Measurements from ENCODE around the gene CYS1.
"Not testable (repeated sequence)": the region's sequence is repeated elsewhere in the genome, so short reads cannot be mapped to it uniquely, and the experiment has no call there.

The CYS1 gene

DNA sequence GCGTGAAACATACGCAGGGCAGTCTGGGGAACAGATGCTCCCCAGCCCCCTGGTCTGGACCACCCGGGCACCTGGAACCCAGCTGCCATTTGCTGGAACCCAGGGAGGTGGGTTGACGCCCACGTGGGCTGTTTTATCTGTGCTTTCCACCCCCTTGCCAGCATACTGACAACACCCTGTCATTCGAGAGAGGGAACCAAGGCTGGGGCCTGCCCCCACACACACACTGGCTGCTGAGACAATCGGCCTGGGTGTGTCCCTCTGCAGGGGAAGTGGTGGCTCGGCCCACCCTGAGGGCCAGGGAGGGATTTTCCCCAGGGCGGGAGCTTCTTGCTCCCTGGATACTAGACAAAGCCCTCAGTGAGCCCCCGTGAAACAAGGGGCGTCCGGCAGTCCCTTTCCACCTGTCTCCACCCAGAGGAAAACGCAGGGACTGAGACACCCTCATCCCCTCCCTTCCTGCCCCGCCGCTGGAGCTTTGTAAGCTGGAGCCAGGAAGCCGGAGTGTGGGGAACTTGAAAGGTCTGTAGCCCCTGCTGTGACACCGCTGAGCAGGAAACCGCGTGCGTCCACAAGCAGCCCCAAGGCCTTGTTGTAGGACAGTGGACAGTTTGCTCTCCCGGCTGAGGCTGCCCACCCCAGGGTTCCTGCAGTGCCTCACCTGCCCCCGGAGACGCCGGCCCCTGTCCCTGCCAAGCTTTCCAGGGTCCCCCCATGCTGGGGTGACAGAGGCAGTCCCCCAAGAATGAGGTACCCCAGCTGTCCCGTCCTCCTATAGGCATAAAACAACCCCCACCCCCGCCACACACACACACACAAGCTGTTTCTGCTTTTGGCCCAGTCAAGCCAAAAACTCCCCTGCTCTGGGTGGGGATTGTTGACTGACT lies 51.0 kb downstream of the CYS1 start:
- DNase-seq = peak; percentile 74

DNA sequence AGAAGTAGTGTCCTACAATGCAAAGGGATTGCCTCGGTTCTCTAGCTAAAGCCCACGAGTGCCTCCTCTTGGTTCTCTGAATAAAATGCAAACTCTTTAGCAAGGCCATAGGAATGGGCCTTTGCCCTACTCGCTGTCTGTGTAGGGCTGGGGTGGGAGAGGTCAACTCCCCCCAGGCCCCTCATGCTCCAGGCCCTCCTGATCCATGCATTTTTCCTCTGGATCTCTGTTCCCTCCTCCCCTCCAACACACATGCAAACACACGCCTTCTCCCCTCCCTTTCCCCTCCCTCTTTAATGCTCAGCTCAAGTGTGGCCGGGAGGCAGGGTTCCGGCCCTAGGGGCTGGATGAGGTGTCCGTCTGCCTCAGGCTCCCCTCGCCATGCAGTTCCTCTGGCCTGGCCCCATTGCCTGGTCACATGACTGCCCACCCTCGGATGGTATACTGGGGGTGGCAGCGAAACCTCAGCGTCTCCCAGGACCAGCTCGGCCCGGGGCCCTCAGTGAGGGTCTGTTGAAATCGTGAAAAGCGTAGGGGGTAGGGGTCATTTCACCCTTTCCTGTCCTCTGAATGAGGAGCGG lies 51.7 kb downstream of the CYS1 start:
- no peak for DNase-seq

DNA sequence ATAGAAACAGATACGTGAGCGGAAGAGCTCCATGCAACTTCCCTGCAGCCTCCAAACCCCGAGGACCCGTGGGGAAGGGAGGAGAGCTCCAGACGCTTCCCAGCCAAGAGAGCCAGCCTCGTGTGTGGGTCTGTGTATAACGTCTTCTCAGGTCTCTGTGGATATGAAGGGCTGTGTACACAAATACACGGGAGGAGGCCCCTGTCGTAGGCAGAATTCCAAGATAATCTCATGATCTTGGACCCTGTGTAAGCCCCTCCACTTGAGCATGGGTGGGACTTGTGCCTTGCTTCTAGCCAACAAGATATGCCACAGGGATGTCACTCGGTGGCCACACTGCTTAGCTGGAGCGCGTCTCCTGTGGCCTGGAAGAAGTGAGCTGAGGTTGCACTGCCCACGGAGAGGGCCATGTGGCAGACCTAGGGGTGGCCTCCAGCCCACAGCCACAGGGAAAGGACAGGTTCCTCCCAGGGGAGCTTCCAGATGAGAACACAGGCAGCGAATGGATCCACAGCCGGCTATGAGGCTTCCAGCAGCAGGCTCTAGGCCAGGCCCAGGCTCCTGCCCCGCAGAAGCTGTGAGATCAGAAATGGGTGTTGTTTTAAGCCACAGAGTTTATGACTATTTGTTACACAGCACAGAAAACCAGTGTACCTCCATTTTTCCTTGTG lies 52.4 kb downstream of the CYS1 start:
- no peak for DNase-seq

DNA sequence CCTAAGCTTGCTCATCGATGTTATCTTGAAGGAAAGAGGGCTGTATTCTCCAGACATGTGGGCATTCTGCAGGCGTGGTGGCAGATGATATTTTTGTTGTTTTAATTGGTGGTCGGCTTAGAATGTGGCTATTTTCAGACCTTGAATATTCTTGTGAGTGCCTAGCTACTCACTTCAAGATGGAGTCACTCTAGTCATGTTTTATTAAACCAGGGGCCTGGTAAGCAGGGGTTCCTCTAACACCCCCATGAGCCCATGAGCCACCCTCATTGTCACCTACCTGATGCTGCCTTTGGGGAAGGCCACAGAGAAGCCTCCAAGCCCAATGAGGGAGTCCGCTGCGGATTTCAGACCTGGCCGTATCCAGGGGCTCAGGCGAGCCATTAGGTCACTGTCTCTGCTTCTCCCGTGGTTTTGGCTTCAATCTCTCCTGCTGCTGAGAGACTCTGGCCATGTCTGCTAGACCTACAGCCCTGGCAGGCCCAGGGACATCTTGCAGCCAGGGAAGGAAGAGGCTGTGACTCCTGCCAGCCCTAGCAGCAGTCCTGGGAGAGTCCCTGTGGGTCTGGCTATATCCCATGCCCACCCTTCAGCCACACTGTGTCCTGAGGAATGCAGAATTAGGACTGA lies 53.2 kb downstream of the CYS1 start:
- DNase-seq = no peak

DNA sequence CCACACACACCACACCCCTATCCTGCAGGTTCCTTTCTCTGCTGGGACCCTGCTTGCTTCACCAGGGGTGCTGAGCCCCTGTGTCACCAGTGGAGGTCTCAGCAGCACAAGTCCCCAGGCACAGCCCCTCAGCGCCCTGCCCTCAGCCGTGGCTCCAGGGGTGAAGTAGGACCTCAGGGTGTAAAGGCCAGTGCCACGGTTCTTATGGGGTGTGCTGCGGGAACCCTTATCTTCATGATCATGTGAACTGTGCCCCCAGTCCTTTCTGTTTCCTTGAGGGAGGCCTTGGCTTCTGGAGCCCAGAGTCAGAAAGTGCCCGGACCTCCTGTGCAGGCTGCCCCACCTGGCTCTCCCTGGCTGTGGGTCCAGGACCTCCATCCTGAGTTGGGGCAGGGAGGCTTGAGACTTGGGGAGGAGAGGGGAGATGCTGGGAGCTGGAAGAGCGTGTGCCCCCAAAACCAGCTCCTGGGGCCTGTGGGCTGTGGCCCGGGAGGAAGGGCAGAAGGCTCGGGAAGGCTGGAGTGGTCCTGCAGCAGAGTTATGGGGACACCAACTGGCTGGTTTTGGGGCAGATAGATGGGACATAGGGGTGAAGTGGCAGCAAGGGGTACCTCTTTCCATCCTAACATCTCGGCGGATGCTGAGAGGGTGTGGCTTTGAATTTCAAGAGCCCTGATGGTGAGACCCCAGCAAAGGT lies 57.1 kb downstream of the CYS1 start:
- DNase-seq = no peak

DNA sequence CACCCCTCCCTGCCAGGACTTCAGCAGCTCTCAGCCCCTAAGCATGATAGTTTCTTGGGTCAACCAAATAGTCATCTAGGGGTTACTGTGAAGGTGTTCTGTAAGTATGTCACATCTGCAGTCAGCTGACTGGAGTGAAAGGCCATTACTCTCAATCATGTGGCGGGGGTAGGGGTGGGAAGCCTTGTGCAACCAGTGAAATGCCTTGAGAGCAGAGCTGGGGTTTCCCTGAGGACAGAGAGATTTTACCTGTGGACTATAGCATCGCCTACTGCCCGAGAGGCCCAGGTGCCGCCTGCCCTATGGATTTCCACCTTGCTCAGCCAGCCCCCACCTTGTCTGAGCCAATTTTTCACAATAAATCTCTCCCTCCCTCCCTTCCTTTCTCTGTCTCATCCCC lies 57.8 kb downstream of the CYS1 start:
- no peak for DNase-seq

DNA sequence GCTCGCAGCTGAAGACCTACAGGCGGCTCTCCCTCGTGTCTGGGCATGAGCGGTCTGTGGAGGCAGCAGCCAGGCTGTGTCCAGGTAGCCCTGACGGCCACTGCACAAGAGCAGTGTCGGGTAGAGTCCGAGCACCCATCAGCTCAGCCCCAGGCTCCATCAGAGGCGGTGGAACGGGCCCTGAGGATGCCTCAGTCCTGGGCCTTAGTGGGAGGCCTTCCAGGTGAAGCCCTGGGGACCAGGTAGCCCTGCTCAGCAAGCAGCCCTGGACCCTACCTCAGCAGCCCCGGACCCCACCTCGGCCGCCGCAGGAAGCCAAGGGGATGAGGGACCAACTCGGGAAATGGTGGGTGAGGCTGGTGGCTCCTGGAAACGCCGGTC lies 58.2 kb downstream of the CYS1 start:
- no peak for DNase-seq

DNA sequence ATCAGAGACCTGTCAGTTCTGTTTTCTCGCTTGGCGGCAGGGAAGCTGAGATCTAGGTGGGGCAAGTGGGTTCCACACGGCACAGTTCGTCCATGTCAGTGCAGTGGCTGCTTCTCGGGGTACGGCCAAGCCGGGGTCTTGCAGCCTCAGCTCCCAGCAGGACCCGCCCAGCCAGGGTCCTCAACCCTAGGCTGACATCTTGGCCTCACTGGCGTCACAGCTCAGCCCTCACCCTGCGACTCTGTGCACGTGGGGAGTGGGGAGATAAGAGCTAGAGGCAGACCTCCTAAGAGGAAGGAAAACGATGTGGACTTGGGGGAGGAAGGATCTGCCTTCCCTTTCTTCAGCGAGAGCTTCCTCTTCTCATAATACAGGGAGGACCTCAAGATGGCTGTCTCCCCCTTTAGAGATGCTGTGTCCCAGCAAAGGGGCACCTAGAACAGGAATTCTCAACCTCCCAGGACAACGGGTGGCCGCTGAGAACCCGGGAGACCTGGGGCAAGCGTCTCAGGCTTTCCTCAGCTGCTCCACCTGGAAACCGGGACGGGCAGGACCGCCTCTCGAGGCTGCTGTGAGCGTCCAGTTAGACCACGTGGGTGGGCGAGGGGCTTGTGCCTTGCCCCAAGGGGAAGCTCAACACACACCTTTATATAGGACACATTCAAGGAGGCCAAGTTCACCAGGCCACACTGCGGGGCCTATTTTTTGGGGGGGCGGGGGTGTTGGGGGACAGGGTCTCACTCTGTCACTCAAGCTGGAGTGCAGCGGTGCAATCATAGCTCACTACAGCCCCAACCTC lies 60.4 kb downstream of the CYS1 start:
- no peak for DNase-seq

DNA sequence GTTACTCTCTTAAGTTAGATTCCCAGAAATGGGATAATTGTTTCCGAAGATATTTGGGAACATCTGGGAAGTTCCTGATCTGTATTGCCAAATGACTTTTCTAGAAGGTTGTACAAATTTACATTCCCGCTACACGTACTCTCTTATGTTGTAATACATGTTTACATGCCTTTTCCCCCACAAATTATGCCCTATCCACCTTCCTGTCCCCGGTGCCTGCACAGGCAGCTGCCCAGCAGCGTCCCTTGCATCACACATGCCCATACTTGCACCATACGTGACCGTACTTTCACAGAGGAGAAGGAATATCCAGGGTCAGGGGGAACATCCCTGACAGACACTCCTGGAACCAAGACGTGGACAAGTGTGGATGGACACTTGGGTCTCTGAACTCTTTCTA lies 61.0 kb downstream of the CYS1 start:
- DNase-seq = no peak

DNA sequence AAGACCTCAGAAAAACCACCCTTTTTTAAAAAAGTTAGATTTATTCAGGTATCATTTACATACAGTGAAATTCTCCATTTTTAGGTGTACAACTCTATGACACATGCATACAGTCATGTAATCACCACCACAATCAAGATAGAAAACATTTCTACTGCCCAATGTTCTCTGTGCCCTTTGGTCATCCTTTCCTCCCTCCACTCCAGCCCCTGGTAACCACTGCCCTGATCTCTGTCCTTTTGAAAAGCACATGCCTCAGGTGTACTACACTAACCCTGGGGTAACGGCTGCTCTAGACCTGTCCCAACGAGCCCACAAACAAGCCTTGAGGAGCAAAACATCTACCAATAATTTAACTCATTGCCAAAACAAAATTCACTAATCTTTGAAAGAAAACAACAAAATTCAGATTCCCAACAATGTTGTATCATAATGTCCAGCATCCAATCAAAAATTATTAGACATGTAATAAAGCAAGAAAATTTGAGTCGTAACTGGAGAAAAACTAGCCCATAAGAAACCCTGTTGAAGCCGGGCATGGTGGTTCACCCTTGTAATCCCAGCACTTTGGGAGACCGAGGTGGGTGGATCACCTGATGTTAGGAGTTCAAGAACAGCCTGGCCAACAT lies 62.8 kb downstream of the CYS1 start:
- DNase-seq = no peak

DNA sequence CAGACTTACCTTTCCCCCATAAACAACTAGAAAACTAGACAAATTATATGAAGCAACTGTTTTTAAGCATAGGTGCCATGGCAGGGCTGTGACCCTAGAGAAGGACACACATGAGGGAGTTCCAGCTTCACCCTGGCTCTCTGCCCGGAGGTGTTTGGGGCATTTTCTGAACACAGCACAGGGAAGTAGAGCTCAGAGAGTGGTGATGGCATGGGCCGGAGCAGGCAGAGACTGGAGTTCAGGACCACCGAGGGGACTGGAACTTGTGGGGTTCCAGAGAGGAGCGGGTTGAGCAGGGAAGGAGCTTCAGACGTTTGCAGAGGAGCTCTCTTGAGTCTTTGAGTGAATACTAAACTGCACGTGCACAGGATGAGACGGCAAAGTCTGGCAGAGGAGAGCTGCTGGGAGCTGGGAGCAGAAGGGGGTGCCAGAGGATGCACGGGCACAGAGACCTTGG lies 63.4 kb downstream of the CYS1 start:
- DNase-seq = no peak

DNA sequence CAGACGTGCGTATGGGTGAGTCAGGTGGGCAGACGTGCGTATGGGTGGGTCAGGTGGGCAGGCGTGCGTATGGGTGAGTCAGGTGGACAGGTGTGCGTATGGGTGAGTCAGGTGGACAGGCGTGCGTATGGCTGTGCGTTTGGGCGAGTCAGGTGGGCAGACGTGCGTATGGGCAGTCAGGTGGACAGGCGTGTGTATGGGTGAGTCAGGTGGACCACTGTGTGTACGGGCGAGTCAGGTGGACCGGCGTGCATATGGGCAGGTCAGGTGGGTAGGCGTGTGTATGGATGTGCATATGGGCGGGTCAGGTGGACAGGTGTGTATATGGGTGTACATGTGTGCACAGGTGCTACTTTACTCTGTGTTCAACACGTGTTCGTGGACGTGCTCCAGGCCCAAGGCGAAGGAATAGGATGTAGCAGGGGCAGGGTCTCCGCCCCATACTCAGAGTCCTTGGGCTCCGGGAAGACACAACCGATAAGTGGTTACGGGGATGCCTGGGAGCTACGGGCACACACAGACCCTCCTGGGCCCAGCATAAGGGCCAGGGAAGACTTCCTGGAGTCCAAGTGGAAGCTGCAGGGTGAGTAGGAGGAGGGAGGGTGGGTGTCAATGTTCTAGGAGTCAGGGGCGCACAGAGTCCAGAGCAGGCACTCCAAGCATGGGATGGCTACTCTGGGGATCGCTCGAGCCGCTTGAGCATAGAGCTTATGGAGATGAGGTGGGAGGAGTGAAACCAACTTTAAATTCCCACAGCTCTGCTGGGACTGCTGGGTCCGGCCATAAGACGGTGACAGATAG lies 64.0 kb downstream of the CYS1 start:
- no peak for DNase-seq

DNA sequence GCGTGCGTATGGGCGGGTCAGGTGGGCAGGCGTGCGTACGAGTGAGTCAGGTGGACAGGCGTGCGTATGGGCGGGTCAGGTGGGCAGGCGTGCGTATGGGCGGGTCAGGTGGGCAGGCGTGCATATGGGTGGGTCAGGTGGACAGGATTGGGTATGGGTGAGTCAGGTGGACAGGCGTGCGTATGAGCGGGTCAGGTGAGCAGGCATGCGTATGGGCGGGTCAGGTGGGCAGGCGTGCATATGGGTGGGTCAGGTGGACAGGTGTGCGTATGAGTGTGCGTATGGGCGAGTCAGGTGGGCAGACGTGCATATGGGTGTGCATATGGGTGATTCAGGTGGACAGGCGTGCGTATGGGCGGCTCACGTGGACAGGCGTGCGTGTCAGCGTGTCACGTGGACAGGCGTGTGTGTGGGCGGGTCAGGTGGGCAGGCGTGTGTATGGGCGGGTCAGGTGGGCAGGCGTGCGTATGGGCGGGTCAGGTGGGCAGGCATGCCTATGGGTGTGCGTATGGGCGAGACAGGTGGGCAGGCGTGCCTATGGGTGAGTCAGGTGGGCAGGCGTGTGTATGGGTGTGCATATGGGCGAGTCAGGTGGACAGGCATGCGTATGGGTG lies 64.7 kb downstream of the CYS1 start:
- DNase-seq = not testable (repeated sequence)

DNA sequence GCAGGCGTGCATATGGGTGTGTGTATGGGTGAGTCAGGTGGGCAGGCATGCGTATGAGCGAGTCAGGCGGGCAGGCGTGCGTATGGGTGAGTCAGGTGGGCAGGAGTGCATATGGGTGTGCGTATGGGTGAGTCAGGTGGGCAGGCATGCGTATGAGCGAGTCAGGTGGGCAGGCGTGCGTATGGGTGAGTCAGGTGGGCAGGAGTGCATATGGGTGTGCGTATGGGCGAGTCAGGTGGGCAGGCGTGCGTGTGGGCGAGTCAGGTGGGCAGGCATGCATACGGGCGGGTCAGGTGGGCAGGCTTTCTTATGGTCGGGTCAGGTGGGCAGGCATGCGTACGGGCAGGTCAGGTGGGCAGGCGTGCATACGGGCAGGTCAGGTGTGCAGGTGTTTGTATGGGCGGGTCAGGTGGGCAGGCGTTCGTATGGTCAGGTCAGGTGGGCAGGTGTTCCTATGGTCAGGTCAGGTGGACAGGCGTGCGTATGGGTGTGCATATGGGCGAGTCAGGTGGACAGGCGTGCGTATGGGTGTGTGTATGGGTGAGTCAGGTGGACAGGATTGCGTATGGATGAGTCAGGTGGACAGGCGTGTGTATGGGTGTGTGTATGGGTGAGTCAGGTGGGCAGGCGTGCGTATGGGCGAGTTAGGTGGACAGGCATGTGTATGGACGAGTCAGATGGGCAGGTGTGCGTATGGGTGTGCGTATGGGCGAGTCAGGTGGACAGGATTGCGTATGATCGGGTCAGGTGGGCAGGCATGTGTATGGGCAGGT lies 65.6 kb downstream of the CYS1 start:
- DNase-seq = no peak

DNA sequence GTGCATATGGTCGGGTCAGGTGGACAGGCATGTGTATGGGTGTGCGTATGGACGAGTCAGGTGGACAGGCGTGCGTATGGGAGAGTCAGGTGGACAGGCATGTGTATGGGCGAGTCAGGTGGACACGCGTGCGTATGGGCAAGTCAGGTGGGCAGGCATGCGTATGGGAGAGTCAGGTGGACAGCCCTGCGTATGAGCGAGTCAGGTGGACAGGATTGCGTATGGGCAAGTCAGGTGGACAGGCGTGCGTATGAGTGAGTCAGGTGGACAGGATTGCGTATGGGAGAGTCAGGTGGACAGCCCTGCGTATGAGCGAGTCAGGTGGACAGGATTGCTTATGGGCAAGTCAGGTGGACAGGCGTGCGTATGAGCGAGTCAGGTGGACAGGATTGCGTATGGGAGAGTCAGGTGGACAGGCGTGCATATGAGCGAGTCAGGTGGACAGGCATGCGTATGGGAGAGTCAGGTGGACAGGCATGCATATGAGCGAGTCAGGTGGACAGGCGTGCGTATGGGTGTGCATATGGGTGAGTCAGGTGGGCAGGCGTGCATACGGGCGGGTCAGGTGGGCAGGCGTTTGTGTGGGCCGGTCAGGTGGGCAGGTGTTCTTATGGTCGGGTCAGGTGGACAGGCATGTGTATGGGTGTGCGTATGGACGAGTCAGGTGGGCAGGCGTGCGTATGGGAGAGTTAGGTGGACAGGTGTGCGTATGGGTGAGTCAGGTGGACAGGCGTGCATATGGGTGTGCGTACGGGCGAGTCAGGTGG lies 66.4 kb downstream of the CYS1 start:
- not testable (repeated sequence) for DNase-seq

DNA sequence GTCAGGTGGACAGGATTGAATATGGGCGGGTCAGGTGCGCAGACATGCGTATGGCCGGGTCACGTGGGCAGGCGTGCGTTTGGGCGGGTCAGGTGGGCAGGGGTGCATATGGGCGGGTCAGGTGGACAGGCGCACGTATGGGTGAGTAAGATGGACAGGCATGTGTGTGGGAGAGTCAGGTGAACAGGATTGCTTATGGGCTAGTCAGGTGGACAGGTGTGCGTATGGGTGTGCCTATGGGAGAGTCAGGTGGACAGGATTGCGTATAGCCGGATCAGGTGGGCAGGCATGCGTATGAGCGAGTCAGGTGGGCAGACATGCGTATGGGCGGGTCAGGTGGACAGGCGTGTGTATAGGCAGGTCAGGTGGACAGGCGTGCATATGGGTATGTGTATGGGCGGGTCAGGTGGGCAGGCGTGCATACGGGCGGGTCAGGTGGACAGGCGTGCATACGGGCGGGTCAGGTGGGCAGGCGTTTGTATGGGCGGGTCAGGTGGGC lies 67.2 kb downstream of the CYS1 start:
- no peak for DNase-seq

DNA sequence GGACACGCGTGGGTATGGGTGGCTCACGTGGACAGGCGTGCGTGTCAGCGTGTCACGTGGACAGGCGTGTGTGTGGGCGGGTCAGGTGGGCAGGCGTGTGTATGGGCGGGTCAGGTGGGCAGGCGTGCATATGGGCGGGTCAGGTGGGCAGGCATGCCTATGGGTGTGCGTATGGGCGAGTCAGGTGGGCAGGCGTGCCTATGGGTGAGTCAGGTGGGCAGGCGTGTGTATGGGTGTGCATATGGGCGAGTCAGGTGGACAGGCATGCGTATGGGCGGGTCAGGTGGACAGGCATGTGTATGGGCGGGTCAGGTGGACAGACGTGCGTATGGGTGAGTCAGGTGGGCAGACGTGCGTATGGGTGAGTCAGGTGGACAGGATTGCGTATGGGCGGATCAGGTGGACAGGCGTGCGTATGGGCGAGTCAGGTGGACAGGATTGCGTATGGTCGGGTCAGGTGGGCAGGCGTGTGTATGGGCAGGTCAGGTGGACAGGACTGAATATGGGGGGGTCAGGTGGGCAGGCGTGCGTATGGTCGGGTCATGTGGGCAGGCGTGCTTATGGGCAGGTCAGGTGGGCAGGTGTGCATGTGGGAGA lies 67.7 kb downstream of the CYS1 start:
- not testable (repeated sequence) for DNase-seq

All from CD4-positive, alpha-beta T cell treated with Interleukin-10 for 1 hour (primary cell).